ENCODE data around the gene CCDC83. TPM values are rescaled to one million over a fixed set of nuclear protein-coding genes. Genes with fewer than 3 reads are reported as not detected.

Gene CCDC83
- total RNA-seq, 6 experiments from 2014 or later = not detected

- H3K9me3 Mint-ChIP-seq = no peaks in the 10 kb centered on the region
- peaks cover 72% of the 10 kb centered on the region for H3K4me1 Mint-ChIP-seq (ENCODE audit: low read depth)
- TF ChIP-seq, protein P1, sequence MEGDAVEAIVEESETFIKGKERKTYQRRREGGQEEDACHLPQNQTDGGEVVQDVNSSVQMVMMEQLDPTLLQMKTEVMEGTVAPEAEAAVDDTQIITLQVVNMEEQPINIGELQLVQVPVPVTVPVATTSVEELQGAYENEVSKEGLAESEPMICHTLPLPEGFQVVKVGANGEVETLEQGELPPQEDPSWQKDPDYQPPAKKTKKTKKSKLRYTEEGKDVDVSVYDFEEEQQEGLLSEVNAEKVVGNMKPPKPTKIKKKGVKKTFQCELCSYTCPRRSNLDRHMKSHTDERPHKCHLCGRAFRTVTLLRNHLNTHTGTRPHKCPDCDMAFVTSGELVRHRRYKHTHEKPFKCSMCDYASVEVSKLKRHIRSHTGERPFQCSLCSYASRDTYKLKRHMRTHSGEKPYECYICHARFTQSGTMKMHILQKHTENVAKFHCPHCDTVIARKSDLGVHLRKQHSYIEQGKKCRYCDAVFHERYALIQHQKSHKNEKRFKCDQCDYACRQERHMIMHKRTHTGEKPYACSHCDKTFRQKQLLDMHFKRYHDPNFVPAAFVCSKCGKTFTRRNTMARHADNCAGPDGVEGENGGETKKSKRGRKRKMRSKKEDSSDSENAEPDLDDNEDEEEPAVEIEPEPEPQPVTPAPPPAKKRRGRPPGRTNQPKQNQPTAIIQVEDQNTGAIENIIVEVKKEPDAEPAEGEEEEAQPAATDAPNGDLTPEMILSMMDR (IDR thresholded peaks at IDR 0.05) = no peak
- no peak overlapping the region for H3K27ac Mint-ChIP-seq
- peaks cover 3% of the 10 kb centered on the region for H3K27me3 Mint-ChIP-seq (ENCODE audit: insufficient read depth)
- DNase-seq = no peak
- 0 out of 2 replicates have a peak, but pooled peaks cover 11% of the 10 kb centered on the region for H3K36me3 Mint-ChIP-seq (ENCODE audit: low read depth)
- H3K4me3 Mint-ChIP-seq = no peak overlapping the region
These were observed 29.6 kb upstream of the CCDC83 start for GRCh38 chr11:85825616-85826015.

DNA sequence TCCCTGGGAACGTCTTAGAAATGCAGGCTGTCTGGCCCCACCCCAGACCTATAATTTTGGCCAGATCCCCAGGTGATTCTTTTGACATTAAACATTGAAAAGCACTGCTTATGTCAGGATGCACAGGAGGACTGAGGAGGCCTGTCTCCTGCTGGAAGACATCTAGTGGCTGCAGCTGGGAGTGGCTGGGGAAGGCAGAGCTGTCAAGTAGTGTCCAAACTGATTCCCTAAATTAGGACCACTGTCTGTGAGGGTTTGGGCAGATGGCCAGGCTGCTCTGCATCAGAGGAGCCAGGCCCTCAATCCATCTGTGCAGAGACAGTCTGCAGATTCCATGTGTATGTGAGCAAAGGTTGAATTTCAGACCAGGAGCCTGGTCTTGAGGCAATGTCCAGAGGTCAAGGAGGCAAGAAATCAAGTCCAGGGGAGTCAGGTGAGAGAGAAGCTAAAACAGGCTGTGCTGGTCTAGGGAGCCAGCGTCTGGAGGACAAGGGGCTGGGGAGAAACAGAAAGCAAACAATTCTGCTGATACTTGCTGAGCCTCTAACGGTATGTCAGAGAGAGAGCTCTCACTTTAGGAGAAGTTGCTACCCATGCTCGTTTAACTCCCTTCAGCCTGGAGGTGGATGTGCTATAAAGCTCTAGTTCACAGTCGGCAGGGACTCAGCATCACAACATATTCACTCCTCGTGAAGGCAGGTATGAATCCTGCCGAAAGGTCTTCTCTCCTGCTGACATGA lies 28.9 kb upstream of the CCDC83 start:
- Mint-ChIP-seq H3K27ac (peak overlapping the region; percentile 97), H3K27me3 (ENCODE audit: insufficient read depth) (peaks cover 3% of the 10 kb centered on the region)
- peak; percentile 25 for DNase-seq

DNA sequence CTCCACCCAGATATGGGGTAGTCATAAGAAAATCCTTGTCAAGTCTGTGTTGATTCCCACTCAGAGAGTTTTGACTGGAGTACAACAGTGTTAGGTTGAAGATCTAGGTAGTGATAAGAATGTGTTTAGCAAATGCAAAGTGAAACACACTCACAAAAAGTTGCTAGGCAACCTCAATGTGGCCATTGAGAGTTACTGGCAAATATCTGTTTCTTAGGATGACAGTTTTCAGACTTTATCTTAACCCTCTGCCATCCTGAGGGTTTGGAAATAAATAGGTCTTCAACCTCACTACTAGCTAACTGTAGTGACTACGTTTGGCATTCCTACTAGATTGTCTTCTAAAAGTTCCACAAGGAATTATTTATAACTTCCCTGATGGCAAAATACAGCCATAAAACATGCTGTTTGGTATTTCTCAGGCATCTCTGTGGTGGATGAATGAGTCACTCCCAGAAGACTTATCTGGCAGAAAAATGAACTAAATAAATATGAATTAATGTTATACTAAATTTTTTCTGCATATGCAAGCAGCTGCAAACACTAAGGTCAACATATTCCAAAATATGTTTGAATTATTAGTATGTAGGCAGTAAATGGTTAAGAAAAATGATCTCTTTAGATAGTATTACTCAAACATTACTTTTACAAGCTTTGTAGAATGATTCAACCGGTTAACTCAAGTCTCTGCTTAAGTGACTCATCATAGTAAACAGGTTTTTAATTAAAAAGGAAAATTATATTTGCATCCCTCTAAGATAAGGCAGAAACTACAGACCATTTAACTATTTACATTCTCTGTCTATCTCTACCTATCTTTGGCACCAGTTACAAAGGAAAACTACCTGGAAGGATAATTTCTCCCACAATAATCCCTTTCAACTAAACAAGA lies 27.2 kb upstream of the CCDC83 start:
- H3K27me3 Mint-ChIP-seq (ENCODE audit: insufficient read depth) = peaks cover 3% of the 10 kb centered on the region
- H3K36me3 Mint-ChIP-seq (ENCODE audit: low read depth) = 0 out of 2 replicates have a peak, but pooled peaks cover 8% of the 10 kb centered on the region
- peak overlapping the region; percentile 97 for H3K27ac Mint-ChIP-seq
- DNase-seq = peak; percentile 95
- peaks cover 64% of the 10 kb centered on the region for H3K4me1 Mint-ChIP-seq (ENCODE audit: low read depth)
- H3K4me3 Mint-ChIP-seq = peak overlapping the region; percentile 76
- TF ChIP-seq, protein P1 (IDR thresholded peaks at IDR 0.05) = no peak
- no peaks in the 10 kb centered on the region for H3K9me3 Mint-ChIP-seq

More for the DNA sequence above, 28.9 kb upstream of the CCDC83 start:
- Mint-ChIP-seq H3K4me3 (peak overlapping the region; percentile 59), H3K9me3 (no peaks in the 10 kb centered on the region), H3K4me1 (ENCODE audit: low read depth) (peaks cover 75% of the 10 kb centered on the region), H3K36me3 (ENCODE audit: low read depth) (0 out of 2 replicates have a peak, but pooled peaks cover 11% of the 10 kb centered on the region)
- TF ChIP-seq, protein P1 (IDR thresholded peaks at IDR 0.05) = peak; percentile 78

- no peak for DNase-seq
- H3K36me3 Mint-ChIP-seq (ENCODE audit: low read depth) = 0 out of 2 replicates have a peak, but pooled peaks cover 6% of the 10 kb centered on the region
- TF ChIP-seq, protein P1 (IDR thresholded peaks at IDR 0.05) = no peak
- H3K4me1 Mint-ChIP-seq (ENCODE audit: low read depth) = peaks cover 61% of the 10 kb centered on the region
- H3K27me3 Mint-ChIP-seq (ENCODE audit: insufficient read depth) = peaks cover 3% of the 10 kb centered on the region
- no peaks in the 10 kb centered on the region for H3K9me3 Mint-ChIP-seq
- H3K4me3 Mint-ChIP-seq = no peak overlapping the region
- H3K27ac Mint-ChIP-seq = peak overlapping the region; percentile 9; the same call in 1 of the 2 replicates
These were observed 26.6 kb upstream of the CCDC83 start for GRCh38 chr11:85828640-85828978.

GRCh38 chr11:85829172-85829571 lies 26.0 kb upstream of the CCDC83 start:
- Mint-ChIP-seq H3K4me3 (no peak overlapping the region), H3K36me3 (ENCODE audit: low read depth) (0 out of 2 replicates have a peak, but pooled peaks cover 6% of the 10 kb centered on the region), H3K27ac (peak overlapping the region; percentile 9; the same call in 1 of the 2 replicates), H3K27me3 (ENCODE audit: insufficient read depth) (peaks cover 3% of the 10 kb centered on the region), H3K4me1 (ENCODE audit: low read depth) (peaks cover 55% of the 10 kb centered on the region), H3K9me3 (no peaks in the 10 kb centered on the region)
- DNase-seq = no peak
- TF ChIP-seq, protein P1 (IDR thresholded peaks at IDR 0.05) = no peak

Data from HFFc6 (cell line).